Endodermal cell (in vitro differentiated cells): ENCODE results near the gene SLC19A1. TPM values are rescaled to one million over a fixed set of nuclear protein-coding genes. Genes with fewer than 3 reads are reported as not detected.

Experiments used
- DNase-seq: peaks from one replicate; pipeline ENCODE4 v3.0.0-alpha.2; 2017
- H3K27ac ChIP-seq: 2 replicates; pipeline ENCODE4 v1.5.1; 2013; ENCODE audit warnings: mild to moderate bottlenecking, low read depth, low read length, moderate library complexity
- H3K27me3 ChIP-seq: 2 replicates; pipeline ENCODE4 v1.6.1; 2013; ENCODE audit warnings: mild to moderate bottlenecking, low read length, moderate library complexity; ENCODE audit not compliant: insufficient read depth, control insufficient read depth, poor library complexity, severe bottlenecking
- H3K36me3 ChIP-seq: 2 replicates; pipeline ENCODE4 v1.7.0; 2013; ENCODE audit warnings: mild to moderate bottlenecking, low read length, moderate library complexity; ENCODE audit not compliant: control insufficient read depth, insufficient read depth
- H3K4me1 ChIP-seq: one replicate; pipeline ENCODE4 v1.7.0; 2013; ENCODE audit warnings: low read length; ENCODE audit not compliant: control insufficient read depth, insufficient read depth
- H3K4me3 ChIP-seq: 2 replicates; pipeline ENCODE4 v1.5.1; 2013; ENCODE audit warnings: mild to moderate bottlenecking, low read length, moderate library complexity
- H3K9ac ChIP-seq: 2 replicates; pipeline ENCODE4 v1.6.1; 2013; ENCODE audit warnings: mild to moderate bottlenecking, low read length, moderate library complexity; ENCODE audit not compliant: poor library complexity, severe bottlenecking; ENCODE audit errors: extremely low read depth
- H3K9me3 ChIP-seq: 2 replicates; pipeline ENCODE4 v1.6.1; 2013; ENCODE audit warnings: mild to moderate bottlenecking, low read length, moderate library complexity; ENCODE audit not compliant: control insufficient read depth
- H3K27ac Mint-ChIP-seq: 2 replicates; pipeline ENCODE4 v1.8.0; 2020; ENCODE audit warnings: mixed read lengths
- H3K27me3 Mint-ChIP-seq: 2 replicates; pipeline ENCODE4 v1.8.0; 2021; ENCODE audit warnings: mild to moderate bottlenecking, mixed read lengths; ENCODE audit not compliant: insufficient read depth
- H3K36me3 Mint-ChIP-seq: 2 replicates; pipeline ENCODE4 v1.8.0; 2020; ENCODE audit warnings: low read depth, mixed read lengths
- H3K4me1 Mint-ChIP-seq: 2 replicates; pipeline ENCODE4 v1.8.0; 2020; ENCODE audit warnings: mixed read lengths
- H3K4me3 Mint-ChIP-seq: 2 replicates; pipeline ENCODE4 v1.8.0; 2020; ENCODE audit warnings: mild to moderate bottlenecking, moderate library complexity, mixed read lengths
- H3K9me3 Mint-ChIP-seq: 2 replicates; pipeline ENCODE4 v1.8.0; 2020; ENCODE audit warnings: mild to moderate bottlenecking, mixed read lengths
- CTCF ChIP-seq: fragments of 200-600 bp; sonication (generic); conservative IDR thresholded peaks from 2 replicates; pipeline ENCODE4 v1.5.0; 2021; ENCODE audit warnings: antibody characterized with exemption, mild to moderate bottlenecking
- WGBS, 2 experiments: methylation state at CpG; one replicate each; pipeline versions ENCODE4 v1.1.5 to v1.1.7; 2013; ENCODE audit warnings: missing lambda C conversion rate in 2 of 2, mixed read lengths in 1 of 2; ENCODE audit not compliant: insufficient coverage in 1 of 2, insufficient read length in 1 of 2; 5-methylcytosine and 5-hydroxymethylcytosine counted together
- total RNA-seq, 2 donors: library from RNA; stranded (reverse); fragmentation: NEBNext Ultra II Directional in 1 of 2; extraction: Animal tissue kit (Norgen Biotek cat#: 25700) in 1 of 2; gene quantifications; 2 replicates in 1 of 2; 3 replicates in 1 of 2; pipeline ENCODE4 v1.2.1, GENCODE V29; 2021

SLC19A1 gene
- total RNA-seq, 2 donors from 2014 or later = 28.8 to 29.4 TPM

DNA sequence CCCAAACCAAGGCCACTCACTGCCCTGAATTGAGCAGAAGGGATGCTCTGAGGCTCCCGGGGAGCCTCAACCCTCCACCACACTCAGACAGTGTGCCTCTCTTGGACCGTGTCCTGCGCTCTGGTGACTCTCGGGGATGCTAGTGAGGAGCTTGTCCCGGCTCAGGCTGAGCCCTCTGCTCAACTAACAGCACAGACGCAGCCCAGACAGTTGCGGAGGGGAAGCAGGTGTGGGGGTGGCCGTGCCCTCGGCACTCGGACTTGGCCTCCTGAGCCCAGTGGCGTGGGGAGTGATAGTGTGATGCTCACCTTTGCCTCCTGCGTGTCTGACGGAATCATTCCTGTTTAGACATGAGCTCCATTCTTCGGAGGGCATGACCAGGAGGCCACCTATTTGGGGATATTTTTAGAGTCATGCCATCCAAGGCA lies 15.4 kb upstream of the SLC19A1 start:
- peaks cover 12% of the 10 kb centered on the region for H3K27me3 Mint-ChIP-seq
- Histone ChIP-seq H3K27ac (no peak overlapping the region), H3K36me3 (no peaks in the 10 kb centered on the region), H3K27me3 (no peaks in the 10 kb centered on the region), H3K9me3 (no peaks in the 10 kb centered on the region), H3K9ac (no peak overlapping the region), H3K4me1 (no peaks in the 10 kb centered on the region), H3K4me3 (no peak overlapping the region)
- H3K4me1 Mint-ChIP-seq = no peaks in the 10 kb centered on the region
- H3K9me3 Mint-ChIP-seq = no peaks in the 10 kb centered on the region
- WGBS, 2 experiments = 94 to 98% methylated on average over 13 to 14 of the region's 14 CpGs
- H3K4me3 Mint-ChIP-seq = no peak overlapping the region
- no peak for TF ChIP-seq CTCF
- DNase-seq = peak; percentile 47
- H3K36me3 Mint-ChIP-seq = no peaks in the 10 kb centered on the region
- no peak overlapping the region for H3K27ac Mint-ChIP-seq

GRCh38 chr21:45556645-45557615 lies 14.7 kb upstream of the SLC19A1 start:
- Histone ChIP-seq H3K27me3 (no peaks in the 10 kb centered on the region), H3K36me3 (no peaks in the 10 kb centered on the region), H3K9me3 (no peaks in the 10 kb centered on the region), H3K4me1 (no peaks in the 10 kb centered on the region), H3K27ac (no peak overlapping the region), H3K9ac (no peak overlapping the region), H3K4me3 (no peak overlapping the region)
- Mint-ChIP-seq H3K27me3 (peaks cover 11% of the 10 kb centered on the region), H3K36me3 (no peaks in the 10 kb centered on the region), H3K27ac (no peak overlapping the region), H3K4me1 (no peaks in the 10 kb centered on the region), H3K4me3 (no peak overlapping the region), H3K9me3 (no peaks in the 10 kb centered on the region)
- DNase-seq = peak; percentile 49
- no peak for TF ChIP-seq CTCF
- 93 to 94% methylated on average over 32 to 33 of the region's 33 CpGs for WGBS, 2 experiments

- no peak for DNase-seq
- no peak overlapping the region for H3K27ac Mint-ChIP-seq
- H3K36me3 Mint-ChIP-seq = no peaks in the 10 kb centered on the region
- peak overlapping the region; percentile 52 for H3K4me3 Mint-ChIP-seq
- WGBS, 2 experiments = 28 to 100% methylated on average over 2 to 12 of the region's 12 CpGs
- peaks cover 11% of the 10 kb centered on the region for H3K27me3 Mint-ChIP-seq
- no peak overlapping the region for H3K4me3 ChIP-seq
- H3K36me3 ChIP-seq = no peaks in the 10 kb centered on the region
- no peaks in the 10 kb centered on the region for H3K9me3 Mint-ChIP-seq
- no peak for TF ChIP-seq CTCF
- no peak overlapping the region for H3K9ac ChIP-seq
- no peak overlapping the region for H3K27ac ChIP-seq
- H3K4me1 ChIP-seq = no peaks in the 10 kb centered on the region
- H3K9me3 ChIP-seq = no peaks in the 10 kb centered on the region
- H3K4me1 Mint-ChIP-seq = no peaks in the 10 kb centered on the region
- H3K27me3 ChIP-seq = no peaks in the 10 kb centered on the region
Observed at GRCh38 chr21:45556302-45556644, 14.0 kb upstream of the SLC19A1 start.
